GOT3 (cell line): ENCODE data around the gene CDKAL1.
"Not testable (repeated sequence)": the region's sequence is repeated elsewhere in the genome, so short reads cannot be mapped to it uniquely, and the experiment has no call there.

Experiments used
- DNase-seq: peaks from one replicate; lab custom pipeline; 2025; ENCODE audit warnings: mixed read lengths; lab: John Stamatoyannopoulos, UW

Gene CDKAL1

DNA sequence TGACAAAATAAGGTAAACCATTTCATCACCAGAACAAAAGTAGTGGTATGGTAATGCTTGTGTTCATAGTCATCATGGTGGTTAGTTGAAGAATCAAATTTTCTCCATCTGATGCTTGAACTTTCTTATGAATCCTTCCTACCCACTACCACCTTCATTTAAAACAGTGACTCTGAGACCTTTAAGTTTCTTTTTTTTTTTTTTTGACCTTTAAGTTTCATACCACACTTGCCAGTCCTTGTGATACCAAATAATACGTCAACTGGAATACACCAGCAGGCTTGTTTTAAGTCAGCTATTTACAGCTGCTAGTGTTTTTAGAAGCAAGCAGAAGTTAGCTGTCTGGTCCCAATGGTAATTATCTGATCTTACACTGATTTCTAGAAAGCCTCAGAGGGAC lies 645.9 kb downstream of the CDKAL1 start:
- no peak for DNase-seq

DNA sequence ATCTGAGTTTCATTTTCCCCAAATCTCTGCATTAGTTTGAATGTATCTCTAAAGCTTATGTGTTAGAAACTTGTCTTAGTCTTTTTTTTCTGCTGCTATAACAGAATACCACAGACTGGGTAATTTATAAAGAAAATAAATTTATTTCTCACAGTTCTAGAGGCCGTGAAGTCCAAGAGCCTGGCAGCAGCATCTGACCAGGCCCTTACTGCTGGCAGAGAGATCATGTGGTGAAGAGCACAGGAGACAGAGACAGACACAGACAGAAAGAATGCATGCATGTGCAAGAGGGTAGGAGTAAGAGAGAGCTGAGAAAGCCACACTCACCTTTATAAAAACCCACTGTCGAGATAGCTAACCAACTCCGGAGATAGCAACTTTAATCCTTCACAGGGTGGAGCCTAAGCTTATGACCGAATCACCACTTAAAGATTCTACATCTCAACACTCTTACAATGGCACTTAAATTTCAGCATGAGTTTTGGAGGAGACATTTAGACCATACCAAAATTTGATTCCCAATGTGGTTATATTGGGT lies 646.6 kb downstream of the CDKAL1 start:
- no peak for DNase-seq

DNA sequence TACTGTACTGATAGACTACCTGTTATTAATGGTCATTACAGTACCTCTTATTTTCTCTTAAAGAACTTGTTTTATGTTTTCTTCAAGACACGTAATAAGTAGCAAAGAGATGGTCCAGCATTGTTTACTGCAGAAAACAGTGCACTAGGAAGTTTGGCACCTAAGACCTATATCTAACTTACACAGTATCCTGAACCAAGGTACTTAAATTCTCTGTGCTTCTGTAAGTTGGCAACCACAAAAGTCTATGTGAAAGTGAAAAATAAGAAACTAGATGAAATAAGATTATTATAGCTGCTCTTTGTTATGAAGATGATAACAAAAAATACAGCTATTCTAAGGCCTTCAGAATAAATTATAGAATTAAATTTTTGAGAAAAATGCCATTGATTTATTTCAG lies 647.6 kb downstream of the CDKAL1 start:
- DNase-seq: no peak

DNA sequence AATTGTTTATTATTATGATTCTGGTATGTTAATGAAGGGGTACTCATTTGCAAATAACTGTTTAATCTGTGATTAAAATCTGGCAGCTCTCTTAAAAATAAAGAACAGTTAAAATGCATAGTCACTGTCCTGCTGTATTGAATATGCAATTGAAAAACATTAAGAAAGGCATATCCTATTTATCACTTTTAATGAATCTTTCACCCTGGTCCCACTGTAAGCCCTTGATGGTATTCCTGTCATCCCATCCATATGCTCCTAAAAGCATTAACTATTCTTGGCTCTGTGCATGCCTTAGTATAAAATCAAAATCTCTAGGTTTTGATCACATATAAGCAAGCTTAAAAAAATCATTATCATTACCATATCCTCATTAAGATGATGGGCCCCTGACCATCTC lies 648.3 kb downstream of the CDKAL1 start:
- DNase-seq: no peak

DNA sequence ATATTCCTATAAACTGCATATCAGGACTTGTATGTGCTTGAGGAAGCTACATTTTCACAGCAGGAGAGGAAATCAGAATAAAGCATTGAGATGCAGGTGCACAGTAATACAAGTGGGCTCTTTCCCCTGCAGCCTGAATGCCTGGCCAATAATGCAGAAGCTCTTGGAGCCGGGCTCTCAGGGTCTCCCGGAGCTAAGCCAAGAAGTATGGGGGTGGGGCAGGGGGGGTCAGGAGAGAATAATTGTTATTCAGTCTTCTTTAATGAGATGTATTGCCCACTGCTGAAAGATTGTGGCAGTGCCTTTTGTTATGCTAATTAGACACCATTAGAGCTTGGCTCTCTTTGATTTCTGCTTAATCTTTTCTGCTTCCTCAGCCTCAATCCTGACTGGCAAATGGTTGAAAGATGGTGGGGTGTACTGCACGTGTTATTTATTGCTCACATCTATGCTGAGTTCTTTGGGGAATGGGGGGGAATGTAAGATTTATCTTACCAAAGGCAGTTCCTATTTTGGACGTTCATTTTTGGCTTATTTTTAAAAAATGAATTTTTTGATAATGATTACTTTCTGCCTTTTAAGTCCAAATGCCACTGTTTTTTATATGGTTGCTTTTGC lies 651.7 kb downstream of the CDKAL1 start:
- DNase-seq: no peak

DNA sequence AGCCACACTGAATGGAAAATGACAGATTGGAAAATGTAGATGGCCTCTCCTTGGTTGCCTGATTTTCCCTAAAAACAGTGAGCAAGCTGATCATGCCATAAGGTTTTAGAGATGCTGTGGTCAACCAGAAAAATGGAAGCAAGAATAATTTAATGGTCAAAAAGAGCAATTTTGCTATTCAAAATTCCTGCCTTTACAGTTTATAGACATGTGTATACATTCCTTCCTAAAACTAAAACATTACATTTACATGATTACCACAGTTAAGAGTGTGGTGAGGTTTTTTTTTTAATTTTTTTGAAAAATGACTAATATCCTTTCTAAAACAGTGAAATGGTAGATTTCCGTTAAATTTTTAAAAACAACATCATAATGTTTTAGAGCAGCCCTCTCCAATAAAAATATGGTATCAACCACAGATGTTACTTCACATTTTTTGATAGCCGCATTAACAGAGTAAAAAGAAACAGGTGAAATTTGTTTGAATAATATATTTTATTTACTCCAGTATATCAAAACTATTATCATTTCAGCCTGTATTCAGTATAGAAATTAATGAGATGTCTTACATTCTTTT lies 652.3 kb downstream of the CDKAL1 start:
- no peak for DNase-seq

DNA sequence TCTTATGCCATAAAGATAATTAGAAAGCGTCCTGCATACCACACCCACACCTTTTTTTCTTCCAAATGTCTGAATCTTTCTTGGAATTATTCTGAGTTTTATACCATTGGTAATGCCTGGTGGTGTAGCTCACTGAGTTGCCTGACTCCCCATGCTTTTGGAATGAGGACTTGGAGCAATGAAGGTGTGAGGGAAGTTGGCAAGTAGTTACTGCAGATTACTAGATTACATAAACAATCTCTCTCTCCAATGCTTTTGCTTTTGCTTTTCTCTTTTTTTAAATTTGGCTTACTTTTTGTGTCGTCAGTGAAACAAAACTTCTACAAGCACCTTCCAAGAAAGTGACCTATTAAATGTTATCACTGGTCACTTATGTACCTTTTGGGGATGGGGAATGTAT lies 653.2 kb downstream of the CDKAL1 start:
- DNase-seq: no peak

DNA sequence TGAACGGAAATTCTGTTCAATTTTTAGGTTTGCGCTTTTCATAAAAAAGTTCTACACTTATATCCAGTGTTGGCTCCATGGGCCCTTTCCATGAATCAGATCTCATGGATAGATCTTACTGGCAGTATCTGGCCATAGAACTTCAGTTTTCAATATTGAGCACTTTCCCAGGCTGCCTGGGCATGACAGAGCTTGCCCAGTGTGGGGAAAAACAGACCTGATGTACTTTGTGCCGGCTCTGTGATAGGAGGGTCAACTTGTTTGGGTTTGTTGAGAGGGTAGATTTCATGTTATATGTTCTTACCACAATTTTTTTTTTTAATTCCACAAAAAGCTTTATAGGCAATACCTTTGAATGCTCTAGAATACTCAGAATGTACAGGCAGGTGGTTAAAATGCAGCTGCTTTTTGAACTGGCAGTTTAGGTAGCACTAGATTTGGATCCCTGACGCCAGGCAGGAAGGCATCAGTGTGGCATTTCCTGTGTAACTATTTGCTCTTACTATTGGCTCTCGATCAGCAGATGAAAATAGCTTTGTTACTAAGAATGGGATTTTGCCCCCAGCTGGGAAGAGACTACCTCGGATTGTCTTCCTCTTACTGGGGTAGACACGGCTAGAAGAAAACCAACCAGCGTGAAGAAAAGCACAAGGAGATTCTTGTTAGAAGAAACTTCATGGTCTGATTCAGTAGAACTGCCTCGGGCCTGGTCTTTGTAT lies 654.4 kb downstream of the CDKAL1 start:
- no peak for DNase-seq

DNA sequence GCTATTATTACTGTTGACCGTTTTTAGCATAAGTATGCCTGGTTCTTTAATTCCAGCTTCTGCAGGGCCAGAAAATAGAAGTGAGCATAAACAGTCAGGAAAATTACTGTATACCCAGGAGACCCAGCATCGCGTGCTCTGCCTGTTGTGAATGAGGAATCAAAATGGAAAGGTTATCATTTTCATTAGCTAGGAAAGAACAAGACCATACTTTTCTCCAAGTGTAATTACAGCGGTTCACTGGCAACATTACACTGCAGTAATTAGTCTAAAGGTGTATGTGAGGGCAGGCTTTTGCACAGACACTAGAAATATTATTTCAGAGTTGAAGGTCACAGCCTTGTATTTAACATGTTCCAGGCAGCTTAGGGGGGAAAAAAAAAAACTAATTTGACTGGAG lies 655.5 kb downstream of the CDKAL1 start:
- no peak for DNase-seq

DNA sequence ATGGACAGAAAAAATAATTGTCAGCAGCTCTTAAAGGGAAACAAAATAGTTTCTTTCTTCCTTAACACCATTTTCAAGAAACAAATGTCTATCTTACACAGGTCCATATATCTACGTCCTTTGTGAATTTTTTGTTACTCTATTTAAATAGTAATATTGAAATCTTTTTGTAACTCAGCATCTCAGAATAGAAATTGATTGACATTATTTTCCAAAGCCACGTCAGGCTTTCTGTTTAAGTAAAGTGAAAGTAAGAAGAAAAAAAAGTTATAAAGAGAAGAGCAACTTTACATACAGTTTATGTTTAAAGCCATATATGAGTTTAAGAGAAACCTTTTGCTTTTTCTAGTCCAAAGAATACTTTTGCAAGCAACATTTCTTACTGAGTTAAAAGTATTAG lies 656.4 kb downstream of the CDKAL1 start:
- DNase-seq: no peak

DNA sequence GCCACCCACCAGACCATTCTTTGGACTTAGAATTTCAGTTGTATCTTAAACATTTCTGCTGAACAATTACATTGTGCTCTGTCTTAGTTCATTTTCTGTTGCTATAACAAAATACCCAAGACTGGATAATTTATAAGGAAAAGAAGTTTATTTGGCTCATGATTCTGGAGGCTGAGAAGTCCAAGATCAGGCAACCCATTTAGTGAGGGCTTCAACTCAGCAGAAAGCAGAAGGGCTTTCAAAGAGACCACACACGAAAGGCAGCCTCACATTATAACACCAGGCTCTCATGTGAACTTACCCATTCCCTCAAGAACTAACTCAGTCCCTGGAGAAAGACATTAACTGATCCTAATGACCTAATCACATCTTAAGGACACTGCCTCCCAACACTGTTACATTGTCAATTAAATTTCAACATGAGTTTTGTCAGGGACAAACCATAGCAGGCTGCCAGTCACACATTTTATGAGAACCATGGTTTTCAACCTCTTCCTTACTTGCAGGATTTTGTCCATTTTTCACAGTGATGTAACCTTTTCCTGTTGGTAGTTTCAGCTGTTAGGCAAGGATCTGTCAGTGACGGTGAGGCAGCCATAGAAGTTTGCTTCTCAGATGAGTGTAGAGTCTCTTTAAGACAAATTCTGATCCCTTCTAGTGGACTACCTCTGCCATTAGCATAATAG lies 659.7 kb downstream of the CDKAL1 start:
- DNase-seq: no peak

DNA sequence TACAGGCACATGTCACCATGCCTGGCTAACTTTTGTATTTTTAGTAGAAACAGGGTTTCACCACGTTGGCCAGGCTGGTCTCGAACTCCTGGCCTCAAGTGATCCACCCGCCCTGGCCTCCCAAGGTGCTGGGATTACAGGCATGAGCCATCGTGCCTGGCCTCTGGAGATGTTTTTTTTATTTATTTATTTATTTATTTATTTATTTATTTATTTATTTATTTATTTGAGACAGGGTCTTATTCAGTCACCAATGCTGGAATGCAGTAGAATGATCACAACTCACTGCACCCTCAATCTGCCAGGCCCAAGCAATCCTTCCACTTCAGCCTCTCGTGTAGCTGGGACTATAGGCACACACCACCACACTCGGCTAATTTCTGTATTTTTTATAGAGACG lies 661.0 kb downstream of the CDKAL1 start:
- not testable (repeated sequence) for DNase-seq

DNA sequence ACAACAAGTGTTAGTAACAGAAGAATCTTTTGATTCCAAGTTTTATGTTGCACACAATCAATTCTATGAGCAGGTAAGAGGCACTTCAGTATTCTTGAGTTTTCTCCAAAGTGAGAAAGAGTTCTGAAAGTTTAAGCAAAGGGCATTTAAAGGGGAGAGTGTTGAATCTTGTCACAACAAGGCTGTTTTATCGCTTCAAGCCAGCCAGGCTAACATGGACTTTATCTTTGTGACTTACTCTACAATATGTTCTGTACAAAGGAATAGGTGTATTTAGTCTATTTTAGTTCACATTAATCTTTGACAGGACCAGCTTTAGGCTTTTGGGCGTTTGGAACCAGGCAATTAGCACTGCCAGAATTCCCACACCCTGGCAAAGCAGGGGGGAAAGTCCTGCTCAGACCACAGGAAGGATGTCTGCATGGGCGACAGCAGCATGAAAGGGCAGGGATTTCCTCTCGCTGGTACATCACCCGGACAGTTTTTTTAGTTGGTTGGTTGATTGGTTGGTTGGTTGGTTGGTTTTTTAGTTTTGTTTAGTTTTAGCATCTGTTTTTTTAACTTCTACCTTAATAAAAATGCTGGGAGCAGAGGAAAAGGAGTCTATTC lies 663.9 kb downstream of the CDKAL1 start:
- DNase-seq: no peak

DNA sequence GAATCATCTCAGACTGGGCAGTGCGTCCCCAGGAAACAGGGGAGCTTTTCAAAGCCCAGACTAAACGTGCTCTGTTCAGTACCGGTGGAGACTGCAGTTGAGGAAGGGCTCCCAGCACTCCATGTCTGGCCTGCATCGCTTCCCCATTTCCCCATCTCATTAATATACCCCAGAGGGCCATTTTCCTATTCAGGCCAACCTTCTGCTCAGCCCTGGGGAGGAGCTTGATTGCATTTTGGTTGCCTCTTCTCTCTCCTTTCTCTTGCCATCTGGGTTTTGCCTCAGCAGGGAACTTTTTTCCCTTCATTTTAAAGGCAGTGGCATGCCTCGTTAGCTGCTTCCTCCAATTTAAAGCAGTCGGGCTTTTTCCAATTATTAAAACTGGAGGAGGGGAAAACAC lies 665.0 kb downstream of the CDKAL1 start:
- DNase-seq: no peak

DNA sequence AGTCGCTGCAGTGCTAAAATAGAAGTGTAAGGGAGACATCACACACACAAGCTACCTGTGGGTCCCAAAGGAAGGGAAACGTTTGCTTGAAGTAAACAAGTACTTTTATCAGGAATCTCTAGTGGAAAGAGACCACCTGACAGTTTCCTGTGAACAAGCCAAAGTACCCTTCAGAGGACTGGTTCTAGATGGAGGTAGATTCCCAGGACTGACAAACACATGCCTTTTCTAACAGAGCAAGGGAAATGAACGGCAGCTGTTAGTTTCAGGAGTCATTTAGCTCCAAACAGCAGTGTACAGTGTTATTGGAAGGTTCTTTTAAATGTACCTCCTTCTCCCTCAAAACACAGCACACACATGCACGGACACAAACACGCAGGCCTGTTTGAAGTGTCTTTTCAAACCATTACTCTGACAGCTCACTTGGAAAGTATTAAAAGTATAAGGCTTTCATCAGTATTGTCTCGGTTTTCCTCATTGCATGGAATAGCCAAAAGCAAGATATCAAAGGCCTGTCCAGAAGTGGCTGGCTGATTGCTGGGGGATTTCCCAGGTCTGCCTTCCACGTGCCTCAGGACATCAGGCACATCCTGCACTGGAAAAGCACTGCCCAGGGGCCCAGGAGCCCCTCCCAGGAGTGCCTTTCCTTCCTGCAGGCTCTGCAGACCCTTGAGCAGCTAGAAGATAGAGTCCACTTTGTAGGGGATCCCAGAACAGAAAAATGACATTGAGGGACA lies 666.0 kb downstream of the CDKAL1 start:
- no peak for DNase-seq

DNA sequence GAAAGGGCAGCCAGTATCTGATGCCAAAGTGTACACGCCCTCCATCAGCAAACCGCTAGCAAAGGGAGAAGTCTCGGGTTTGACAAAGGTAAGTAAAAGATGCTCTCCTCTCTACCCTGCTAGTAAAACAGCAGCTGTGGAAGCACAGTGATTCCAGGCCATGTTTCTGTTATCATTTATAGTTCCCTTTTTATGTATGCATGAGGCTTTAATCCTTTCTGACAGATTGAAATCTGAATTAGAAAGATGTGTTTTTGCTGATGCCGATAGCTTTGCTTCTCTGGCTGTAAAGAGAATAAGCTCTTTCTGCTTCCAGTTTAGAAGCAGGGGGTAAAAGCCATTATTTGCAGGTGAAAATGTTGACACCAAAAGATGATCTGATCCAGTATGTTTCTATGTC lies 666.9 kb downstream of the CDKAL1 start:
- DNase-seq: no peak

DNA sequence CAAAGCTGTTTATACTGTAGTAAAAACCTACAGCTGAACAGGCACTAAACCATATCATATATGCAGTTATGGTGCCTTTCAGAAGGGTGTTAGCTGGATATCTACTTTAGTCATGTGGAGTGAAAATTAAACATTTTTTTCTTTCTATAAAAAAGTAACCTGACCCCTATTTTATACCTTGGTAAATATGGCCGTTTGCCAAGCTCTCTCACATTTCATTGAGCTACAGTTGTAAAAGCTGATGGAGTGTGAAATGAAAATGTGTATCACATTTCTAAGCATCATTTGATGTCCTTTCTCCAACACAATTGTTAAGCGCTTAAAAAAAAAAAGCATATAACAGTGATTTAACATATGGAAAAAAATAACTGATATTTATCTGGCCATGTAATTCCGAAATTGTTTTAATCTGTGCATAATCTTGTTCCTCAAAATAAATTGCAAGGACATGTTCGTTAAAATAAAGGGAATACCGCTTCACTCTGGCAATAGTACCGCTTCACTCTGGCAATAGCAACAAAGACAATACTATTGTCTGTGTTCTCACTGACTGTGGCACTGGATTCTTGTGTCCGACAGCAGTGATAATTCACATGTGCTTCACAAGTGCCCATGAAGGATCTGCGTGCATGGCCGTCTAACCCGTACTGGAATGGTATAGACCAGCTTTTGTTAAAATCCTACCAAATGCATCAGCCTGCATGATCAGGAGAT lies 667.5 kb downstream of the CDKAL1 start:
- no peak for DNase-seq

DNA sequence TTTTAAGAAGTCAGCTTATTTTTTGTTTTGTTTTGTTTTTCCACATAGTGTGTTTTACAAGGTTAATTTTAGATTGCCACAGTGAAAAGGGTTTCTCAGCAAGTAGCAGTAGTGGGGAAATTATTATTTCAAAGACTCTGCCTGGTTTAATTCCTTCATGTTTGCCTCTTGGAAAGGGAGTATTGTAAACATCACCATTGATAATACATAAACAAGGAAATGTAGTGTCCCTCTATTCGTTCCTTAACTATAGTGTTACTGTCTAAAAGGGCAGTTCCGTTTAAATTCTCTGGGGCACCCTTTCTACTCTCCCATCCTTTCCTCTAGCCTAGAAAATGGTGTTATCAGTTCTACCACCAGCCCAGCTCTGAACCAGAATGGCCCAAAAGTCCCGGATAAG lies 668.3 kb downstream of the CDKAL1 start:
- DNase-seq: no peak

DNA sequence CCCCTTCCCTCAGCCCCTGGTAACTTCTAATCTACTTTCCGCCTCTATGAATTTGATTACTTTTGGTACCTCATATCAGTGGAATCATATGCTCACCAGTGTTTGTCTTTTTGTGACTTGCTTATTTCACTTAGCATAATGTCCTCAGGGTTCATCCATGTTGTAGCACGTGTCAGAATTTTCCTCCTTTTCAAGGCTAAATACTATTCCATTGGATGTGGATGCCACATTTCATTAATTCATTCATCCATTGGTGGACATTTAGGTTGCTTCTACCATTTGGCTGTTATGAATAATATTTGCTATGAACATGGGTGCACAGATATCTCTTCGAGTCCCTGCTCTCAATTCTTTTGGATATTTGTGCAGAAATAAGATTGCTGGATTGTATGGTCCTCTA lies 670.7 kb downstream of the CDKAL1 start:
- DNase-seq: no peak

DNA sequence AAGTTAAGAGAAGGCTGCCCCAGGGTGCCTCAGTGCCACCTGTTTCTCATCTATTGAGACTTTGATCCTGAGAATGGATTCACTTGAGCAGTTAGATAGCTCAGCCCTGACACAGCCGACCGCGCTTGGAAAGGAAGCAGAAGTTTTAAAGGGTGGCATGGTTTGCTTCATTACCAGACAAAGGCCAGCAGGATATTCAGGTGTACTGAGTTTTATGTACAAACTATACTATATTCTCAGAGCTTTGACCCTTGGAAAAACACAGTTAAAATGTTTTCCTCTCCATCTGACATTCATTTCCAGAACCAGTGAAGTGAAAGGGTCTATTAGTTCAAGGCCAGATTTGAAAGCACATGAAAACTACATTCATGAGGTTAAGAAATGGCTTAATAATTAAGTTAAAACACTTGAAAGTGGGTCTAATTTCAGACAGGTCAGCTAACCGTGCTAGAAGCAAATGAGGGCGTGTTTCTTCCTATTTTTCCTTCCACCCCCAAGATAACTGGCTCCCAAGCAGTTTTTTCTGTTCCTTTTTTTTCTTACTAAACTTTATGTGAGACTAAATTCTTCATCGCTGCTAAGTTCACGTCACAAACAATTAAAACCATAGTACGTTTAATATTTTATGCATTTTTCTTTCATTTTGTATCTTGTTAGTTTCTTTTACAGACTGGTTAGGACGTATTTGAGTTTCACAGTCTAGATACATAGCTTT lies 674.0 kb downstream of the CDKAL1 start:
- DNase-seq: no peak
